GM19099 (cell line): ENCODE data around the gene CDC42BPB.

ENCODE experiments used
- POLR2A ChIP-seq: IDR thresholded peaks from 3 replicates; pipeline ENCODE4 v1.6.1; 2011; ENCODE audit warnings: low read depth; ENCODE audit not compliant: insufficient read length; ENCODE audit errors: extremely low read depth

CDC42BPB gene

GRCh38 chr14:102935756-102936155, 121.6 kb downstream of the CDC42BPB start:
- no peak for TF ChIP-seq POLR2A

- TF ChIP-seq POLR2A = no peak
These were observed 123.6 kb downstream of the CDC42BPB start for GRCh38 chr14:102933618-102934231.

DNA sequence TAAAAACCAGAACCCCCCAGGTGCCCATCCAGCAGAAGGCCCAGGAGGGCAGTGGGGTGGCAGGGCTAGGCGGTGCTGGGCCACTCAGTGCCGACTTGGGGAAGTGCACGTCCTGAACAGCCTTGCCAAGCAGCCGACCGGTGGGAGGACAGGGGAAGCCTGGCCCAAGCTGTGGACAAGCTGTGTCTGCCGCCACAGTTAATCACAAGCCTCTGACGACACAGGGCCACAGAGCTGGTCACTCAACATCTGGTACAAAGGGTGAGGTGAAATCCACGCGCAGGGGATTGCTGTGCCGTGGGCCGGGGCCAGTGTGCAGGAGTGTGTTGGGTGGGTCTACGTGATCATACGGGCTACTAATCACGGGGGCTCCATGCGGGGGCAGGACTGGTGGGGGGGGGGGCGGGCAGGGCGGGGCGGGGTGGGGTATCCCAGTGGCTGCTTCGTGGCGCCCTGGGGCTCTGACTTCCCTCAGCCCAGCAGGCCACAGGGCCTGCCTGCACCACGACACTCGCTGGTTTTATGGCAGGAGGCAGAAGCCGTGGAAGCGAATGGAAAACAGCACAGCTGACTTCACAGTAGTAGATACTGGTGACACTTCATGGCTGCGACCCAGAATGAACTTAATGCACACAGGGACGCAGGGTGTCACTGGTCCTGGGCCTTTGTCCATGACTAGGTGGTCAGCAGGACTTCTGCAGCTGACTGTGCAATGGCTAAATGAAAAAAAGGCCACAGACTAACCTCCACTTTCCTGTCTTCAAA, 124.7 kb downstream of the CDC42BPB start:
- TF ChIP-seq POLR2A = no peak

DNA sequence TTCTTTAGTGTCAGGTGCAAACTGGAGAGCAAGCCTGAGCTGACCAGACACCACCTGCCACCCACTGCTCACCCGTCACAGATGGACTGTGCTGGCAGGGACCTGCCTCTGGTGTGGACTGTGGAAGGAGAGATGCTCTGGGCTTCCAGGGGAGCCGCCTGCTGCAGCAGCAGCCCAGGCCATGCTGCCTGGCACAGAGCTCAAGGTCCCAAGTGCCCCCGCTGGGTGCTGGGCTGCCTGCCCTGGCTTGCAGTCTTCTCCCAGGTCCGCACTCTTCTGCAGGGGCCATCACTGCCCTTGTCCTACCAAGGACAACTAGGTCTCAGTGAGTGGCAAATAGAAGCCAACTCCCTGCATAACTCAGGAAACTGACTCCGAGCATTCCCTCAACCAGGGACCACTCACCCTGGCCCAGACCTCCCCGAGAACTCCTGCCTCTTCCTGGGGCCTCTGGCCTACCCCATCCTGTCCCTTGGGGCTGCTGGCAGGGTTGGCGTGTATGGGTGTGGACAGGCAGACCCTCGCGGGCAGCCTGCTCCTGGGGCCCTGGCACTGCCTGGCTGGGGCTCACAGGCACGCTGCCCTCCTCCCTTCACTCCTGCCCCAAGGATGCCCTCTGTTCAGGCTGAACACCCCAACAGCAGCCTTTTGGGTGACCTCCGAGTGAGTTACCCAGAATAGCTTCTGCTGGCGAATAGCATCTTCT, 125.6 kb downstream of the CDC42BPB start:
- TF ChIP-seq POLR2A = no peak

DNA sequence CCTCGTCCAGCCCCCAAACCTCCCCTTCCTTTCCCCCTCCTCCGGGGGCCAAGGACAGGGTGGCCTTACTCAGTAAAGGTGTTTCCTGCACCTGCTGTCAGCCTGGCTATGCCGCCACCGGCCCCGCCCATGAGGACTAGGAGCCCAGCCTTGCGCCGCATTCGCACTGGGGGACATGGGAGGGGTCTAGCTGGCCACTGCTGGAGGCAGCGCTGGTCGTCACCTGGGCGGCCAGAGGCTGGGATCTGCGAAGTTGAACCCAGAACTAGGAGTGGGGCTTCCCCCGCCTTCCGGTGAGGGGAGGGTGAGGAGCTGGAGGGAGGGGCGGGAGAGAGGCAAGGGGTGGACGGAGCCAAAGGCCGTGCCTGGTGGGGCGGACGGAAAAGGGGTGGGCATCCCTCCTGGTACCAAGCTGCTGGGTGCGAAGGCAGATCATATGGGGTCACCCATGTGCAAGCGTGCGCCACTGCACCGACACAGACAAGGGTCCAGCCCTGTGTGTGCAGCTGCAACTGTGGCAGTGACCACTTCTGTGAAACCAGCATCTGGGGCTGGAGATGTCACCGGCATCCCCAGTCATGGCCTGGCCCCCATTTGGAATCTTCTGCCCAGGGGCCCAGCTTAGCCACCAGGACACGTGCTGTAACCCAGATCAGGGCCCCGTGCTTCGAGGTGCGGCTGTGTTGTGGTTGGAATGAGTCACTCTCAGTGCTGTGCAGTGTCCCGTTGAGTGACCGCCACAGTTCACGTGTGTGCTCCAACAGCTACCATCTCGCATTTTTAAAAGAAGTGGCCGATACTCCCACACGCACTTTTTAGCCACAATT, 126.4 kb downstream of the CDC42BPB start:
- TF ChIP-seq POLR2A = no peak

DNA sequence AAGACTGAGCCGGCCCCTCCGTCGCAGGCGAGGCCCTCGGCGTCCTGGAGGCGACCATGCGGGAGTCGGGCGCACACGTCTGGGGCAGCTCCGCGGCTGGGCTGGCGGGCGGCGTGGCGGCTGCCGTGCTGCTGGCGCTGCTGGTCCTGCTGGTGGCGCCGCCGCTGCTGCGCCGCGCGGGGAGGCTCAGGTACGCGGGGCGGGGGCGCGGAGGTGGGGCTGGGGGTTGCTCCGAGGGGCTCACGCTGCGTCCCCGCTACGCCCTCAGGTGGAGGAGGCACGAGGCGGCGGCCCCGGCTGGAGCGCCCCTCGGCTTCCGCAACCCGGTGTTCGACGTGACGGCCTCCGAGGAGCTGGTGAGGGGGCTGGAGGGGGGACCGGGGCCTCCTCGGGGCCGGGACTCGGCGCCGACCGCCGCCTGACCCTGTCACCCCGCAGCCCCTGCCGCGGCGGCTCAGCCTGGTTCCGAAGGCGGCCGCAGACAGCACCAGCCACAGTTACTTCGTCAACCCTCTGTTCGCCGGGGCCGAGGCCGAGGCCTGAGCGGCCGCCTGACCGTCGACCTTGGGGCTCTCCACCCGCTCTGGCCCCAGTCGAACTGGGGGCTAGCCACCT, 127.1 kb downstream of the CDC42BPB start:
- TF ChIP-seq POLR2A = no peak

- no peak for TF ChIP-seq POLR2A
These were observed 127.9 kb downstream of the CDC42BPB start for GRCh38 chr14:102929241-102930137.

DNA sequence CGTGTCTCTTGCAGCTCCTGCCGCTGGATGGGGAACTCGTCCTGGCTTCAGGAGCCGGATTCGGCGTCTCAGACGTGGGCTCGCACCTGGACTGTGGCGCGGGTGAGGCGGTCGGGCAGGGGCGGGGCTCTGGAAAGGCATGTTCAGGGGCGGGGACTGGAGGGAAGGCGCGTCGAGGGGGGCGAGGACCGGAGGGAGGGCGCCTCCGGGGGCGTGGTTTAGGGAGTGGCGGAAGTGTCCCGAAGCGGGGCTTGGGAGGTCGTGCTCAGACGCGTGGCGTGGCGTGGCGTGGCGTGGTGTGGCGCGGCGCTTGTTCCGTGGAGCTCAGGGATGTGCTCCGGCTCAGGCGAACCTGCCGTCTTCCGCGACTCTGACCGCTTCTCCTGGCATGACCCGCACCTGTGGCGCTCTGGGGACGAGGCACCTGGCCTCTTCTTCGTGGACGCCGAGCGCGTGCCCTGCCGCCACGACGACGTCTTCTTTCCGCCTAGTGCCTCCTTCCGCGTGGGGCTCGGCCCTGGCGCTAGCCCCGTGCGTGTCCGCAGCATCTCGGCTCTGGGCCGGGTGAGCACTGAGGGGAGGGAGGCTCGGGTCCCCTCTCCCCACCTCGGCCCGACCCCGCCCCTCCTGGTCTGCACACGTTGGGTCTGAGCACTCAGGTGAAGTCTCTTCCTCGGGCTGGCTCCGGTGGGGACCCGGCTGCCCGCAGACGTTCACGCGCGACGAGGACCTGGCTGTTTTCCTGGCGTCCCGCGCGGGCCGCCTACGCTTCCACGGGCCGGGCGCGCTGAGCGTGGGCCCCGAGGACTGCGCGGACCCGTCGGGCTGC, 128.7 kb downstream of the CDC42BPB start:
- no peak for TF ChIP-seq POLR2A

- no peak for TF ChIP-seq POLR2A
These were observed 129.4 kb downstream of the CDC42BPB start for GRCh38 chr14:102927878-102928411.

DNA sequence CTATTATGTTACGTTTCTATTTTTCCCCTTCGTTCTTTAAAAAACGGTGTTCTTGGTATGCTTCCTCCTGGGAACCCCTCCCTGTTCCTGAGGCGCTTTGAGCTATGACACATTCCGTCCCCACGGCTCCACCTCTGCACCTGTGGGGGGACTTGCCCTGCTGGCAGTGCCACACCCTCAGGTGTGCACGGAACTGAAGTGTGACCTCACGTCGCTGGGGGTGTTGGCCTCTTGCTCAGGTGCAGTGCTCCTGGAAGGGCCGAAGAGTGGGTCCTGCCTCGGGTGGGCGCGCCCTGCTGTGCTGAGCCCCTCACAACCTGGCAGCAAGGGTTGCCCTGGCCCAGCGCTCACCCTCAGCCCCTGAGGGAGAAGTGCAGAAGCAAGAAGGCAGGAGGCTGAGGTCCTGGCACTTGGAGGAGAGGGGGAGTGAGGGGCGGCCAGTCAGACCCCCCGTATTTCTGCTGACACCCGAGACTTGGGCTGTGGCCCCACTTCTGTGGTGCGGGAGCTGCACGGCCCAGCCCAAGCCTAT, 129.9 kb downstream of the CDC42BPB start:
- no peak for TF ChIP-seq POLR2A

- no peak for TF ChIP-seq POLR2A
These were observed 131.2 kb downstream of the CDC42BPB start for GRCh38 chr14:102926104-102926503.

DNA sequence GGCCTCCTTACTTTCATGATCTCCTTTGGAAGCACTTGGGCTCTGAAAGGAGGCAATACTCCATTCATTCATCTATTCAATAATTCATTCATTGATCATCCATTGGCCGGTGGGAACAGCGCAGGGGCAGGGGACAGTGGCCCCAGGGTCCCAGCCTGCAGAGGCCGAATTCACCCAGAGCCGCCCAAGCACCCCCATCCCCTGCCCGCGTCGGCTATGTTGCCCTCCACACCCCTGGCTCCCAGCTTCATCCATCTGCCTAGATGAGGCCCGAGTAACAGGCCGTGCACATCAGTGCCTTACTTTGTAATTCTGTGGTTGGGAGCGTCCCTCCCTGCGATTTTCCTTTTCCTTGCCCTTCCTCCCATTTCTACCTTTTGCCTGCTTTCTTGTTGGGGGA, 131.7 kb downstream of the CDC42BPB start:
- TF ChIP-seq POLR2A = no peak
